Neutrophil (primary cell): Measurements from ENCODE around the gene FER1L5.

Experiments
- H3K27ac ChIP-seq: fragments of 200-600 bp; sonication (generic); 2 replicates; pipeline ENCODE4 v1.5.1; 2016; ENCODE audit warnings: mild to moderate bottlenecking, moderate library complexity
- H3K27me3 ChIP-seq: fragments of 200-600 bp; sonication (generic); 2 replicates; pipeline ENCODE4 v1.6.0; 2016; ENCODE audit warnings: mild to moderate bottlenecking
- H3K36me3 ChIP-seq: fragments of 200-600 bp; sonication (generic); 2 replicates; pipeline ENCODE4 v1.5.1; 2017
- H3K4me1 ChIP-seq, 2 experiments: fragments of 200-600 bp in 1 of 2; sonication (generic) in 1 of 2; 1 replicate in 1 of 2; 2 replicates in 1 of 2; pipeline versions ENCODE4 v1.5.1 to v1.6.1; 2013 to 2016; ENCODE audit warnings: low read depth in 1 of 2, low read length in 1 of 2, mild to moderate bottlenecking in 1 of 2, moderate library complexity in 1 of 2; ENCODE audit not compliant: control insufficient read depth in 1 of 2, insufficient read depth in 1 of 2
- H3K4me3 ChIP-seq, 2 experiments: fragments of 200-600 bp in 1 of 2; sonication (generic) in 1 of 2; 1 replicate in 1 of 2; 2 replicates in 1 of 2; pipeline ENCODE4 v1.5.1; 2013 to 2016; ENCODE audit warnings: low read depth in 1 of 2, low read length in 1 of 2, mild to moderate bottlenecking in 1 of 2, moderate library complexity in 1 of 2
- H3K9me3 ChIP-seq: fragments of 200-600 bp; sonication (generic); 2 replicates; pipeline ENCODE4 v1.5.1; 2016
- TF ChIP-seq, protein P1 (sequence below): fragments of 200-600 bp; sonication (generic); IDR thresholded peaks from 2 replicates; pipeline ENCODE4 v1.5.1; 2016; ENCODE audit warnings: antibody characterized with exemption

The FER1L5 gene

DNA sequence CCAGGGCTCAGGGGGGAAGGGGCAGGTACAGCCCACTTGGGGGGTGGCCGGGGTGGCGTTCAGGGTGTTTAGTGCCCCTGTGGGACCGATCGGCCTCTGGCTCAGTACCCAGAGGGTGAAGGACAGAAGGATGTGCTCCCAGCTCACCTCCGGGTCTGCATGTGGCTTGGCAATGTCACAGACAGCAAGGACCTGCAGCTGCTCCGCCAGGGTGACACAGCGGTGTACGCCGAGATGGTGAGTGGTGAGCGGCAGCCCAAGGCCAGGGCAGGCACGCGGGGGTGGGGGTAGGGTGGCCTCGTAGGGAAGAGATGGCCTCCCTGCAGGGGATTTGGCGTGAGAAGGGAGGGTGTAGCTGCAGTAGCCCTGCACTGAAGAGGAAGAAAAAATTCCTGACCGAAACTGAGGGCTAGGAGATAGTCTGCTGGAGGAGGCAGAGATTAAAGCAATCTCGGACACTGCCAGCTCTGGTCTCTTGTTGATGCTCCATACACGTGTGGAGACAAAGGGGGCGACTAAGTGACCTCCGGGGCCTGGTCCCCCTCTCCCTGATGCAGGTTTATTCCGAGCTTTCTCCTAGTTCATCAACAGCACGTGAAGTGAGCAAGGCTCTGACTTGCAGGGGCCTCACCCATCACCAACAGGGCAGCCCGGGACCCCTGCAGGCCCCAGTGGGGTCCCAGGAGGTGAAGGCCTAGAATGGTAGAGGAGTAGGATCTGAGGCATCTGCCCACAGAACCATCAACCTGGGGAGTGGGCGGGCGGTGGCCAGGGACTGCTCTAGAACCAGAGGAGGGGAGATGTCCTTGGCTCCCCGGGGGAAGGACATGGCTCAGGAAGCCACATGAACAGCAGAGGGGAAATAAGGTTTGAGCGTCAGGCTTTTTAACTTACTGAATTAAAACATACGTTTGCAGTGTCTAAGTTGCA, 45.4 kb downstream of the FER1L5 start:
- TF ChIP-seq, protein P1, sequence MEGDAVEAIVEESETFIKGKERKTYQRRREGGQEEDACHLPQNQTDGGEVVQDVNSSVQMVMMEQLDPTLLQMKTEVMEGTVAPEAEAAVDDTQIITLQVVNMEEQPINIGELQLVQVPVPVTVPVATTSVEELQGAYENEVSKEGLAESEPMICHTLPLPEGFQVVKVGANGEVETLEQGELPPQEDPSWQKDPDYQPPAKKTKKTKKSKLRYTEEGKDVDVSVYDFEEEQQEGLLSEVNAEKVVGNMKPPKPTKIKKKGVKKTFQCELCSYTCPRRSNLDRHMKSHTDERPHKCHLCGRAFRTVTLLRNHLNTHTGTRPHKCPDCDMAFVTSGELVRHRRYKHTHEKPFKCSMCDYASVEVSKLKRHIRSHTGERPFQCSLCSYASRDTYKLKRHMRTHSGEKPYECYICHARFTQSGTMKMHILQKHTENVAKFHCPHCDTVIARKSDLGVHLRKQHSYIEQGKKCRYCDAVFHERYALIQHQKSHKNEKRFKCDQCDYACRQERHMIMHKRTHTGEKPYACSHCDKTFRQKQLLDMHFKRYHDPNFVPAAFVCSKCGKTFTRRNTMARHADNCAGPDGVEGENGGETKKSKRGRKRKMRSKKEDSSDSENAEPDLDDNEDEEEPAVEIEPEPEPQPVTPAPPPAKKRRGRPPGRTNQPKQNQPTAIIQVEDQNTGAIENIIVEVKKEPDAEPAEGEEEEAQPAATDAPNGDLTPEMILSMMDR, result no peak
- Histone ChIP-seq H3K4me1 (no peaks in the 10 kb centered on the region), H3K36me3 (no peaks in the 10 kb centered on the region), H3K27me3 (no peaks in the 10 kb centered on the region), H3K4me3 (no peak overlapping the region), H3K27ac (no peak overlapping the region), H3K9me3 (no peaks in the 10 kb centered on the region)

DNA sequence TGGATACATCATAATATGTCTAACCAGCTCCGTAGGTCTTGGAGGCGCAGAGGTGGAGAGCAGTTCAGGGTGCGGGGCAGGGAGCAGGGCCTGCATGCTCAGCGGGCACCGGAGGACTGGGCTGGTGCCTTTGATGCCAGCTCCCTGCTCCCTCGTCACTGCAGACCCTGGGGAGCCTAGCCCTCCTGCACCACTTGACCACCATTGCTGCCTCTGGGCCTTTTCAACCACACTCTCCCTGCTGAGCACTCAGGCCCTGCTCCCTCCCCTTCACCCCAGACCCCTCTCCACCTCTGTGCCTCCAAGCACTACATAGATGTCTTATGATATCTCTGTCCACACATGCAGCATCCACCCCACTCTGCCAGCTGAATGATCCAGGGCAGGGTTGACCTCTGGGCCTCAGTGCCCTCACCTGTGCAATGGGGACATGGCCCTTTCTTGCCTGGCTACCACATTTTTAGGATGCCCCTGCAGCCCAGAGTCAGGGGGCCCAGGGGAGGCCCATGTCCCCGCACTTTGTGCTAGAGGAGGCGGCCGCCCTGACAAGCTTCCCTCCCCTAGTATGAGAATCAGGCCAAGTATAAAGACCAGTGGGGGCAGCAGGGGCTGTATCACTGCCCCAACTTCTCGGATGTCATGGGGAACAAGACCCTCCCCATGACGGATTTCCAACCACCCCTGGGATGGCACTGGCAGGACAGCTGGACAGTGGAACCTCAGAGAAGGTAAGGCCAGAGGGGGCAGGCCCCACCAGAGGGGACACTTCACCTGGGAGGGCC, 46.3 kb downstream of the FER1L5 start:
- H3K36me3 ChIP-seq, result no peaks in the 10 kb centered on the region
- no peaks in the 10 kb centered on the region for H3K27me3 ChIP-seq
- H3K4me3 ChIP-seq, result no peak overlapping the region
- TF ChIP-seq, protein P1, result no peak
- H3K27ac ChIP-seq, result no peak overlapping the region
- no peaks in the 10 kb centered on the region for H3K9me3 ChIP-seq
- H3K4me1 ChIP-seq, result no peaks in the 10 kb centered on the region

DNA sequence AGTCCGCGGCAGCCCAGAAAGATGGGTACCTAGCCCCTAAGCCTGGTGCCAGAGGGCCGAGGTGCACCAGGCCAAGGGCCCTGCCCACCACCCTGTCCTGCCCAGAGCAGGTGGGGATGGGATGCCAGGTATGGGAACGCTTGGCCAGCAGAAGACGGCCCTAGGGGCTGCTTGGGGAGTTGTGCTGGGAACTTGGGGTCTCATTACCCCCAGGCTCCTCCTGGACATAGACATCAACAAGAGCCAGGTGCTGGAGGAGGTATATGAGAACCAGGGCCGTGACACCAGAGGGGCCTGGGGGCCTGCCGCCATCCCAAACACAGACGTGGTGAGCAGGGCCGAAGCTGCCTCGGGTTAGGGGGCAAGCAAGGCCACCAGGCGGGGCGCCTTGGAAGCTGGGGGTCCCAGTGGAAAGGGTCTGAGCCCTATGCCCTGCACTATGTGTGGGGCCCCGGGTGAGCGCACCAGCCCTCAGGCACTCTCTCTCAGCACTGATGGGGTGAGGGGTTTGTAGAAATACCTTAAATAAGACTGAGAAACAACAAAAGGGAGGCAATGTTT, 46.9 kb downstream of the FER1L5 start:
- Histone ChIP-seq H3K27me3 (no peaks in the 10 kb centered on the region), H3K27ac (no peak overlapping the region), H3K4me1 (no peaks in the 10 kb centered on the region), H3K36me3 (no peaks in the 10 kb centered on the region), H3K9me3 (no peaks in the 10 kb centered on the region), H3K4me3 (no peak overlapping the region)
- TF ChIP-seq, protein P1, result no peak

DNA sequence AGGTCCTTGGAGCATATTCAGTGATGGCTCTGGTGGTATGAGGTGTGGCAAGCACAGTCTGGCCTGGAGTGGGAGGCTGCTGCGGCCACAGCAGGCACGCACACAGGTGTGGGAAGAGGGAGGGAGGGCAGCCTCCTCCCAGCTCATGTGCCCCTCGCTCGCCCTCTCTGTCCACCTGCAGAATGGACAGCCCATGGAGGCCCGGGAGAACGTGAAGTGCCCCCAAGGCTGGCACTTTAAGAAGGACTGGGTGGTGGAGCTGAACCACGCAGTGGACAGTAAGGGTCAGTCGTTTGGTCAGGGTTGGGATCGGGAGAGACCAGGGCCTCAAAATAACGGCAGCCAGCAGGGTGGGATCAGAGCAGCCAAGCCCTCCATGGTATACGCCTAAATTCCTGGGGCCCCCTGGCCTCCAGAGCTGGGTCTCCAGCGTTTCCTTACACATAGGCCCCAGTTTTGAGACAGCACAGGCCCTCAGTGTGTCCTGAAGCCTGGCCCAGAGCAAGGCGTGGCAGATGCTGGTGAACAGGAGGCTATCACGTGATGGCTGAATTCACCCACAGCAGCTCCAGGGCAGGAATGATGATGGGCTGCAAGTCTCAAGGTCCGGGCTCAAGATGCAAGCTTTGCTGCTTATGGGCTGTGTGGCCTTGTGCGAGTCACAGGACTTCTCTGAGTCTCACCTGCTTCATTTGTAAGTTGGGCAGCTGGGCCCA, 47.9 kb downstream of the FER1L5 start:
- Histone ChIP-seq H3K4me3 (no peak overlapping the region), H3K4me1 (no peaks in the 10 kb centered on the region), H3K36me3 (no peaks in the 10 kb centered on the region), H3K27ac (no peak overlapping the region), H3K27me3 (no peaks in the 10 kb centered on the region), H3K9me3 (no peaks in the 10 kb centered on the region)
- TF ChIP-seq, protein P1, result no peak

DNA sequence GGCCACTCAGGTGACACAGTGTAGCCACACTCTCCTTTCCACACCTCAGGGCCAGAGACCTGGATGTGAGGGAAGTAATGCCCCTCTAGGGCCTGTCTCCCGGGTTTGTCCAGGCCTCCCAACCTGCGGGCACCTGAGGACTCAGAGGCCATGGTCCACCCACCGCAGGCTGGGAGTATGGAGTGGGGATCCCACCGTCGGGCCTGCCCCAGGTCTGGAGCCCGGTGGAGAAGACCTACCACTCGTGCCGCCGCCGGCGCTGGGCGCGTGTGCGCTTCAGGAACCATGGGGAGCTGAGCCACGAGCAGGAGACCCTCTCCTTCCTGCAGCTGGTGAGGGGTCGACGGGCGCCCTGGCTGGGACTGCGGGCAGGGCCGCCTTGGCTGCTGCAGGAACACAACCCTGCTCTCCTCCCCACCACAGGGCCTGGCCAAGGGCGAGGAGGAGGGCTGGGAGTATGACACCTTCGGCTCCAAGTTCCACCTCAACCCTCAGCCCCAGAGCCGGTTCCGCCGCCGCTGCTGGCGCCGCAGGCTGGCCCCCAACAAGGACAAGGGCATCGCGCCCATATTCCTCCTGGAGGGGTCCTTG, 48.6 kb downstream of the FER1L5 start:
- no peaks in the 10 kb centered on the region for H3K4me1 ChIP-seq
- H3K27ac ChIP-seq, result no peak overlapping the region
- no peaks in the 10 kb centered on the region for H3K9me3 ChIP-seq
- TF ChIP-seq, protein P1, result no peak
- no peak overlapping the region for H3K4me3 ChIP-seq
- no peaks in the 10 kb centered on the region for H3K27me3 ChIP-seq
- H3K36me3 ChIP-seq, result no peaks in the 10 kb centered on the region
